Measurements from ENCODE around the gene TUBGCP3. TPM values are rescaled to one million over a fixed set of nuclear protein-coding genes. Genes with fewer than 3 reads are reported as not detected.

Gene TUBGCP3, protein sequence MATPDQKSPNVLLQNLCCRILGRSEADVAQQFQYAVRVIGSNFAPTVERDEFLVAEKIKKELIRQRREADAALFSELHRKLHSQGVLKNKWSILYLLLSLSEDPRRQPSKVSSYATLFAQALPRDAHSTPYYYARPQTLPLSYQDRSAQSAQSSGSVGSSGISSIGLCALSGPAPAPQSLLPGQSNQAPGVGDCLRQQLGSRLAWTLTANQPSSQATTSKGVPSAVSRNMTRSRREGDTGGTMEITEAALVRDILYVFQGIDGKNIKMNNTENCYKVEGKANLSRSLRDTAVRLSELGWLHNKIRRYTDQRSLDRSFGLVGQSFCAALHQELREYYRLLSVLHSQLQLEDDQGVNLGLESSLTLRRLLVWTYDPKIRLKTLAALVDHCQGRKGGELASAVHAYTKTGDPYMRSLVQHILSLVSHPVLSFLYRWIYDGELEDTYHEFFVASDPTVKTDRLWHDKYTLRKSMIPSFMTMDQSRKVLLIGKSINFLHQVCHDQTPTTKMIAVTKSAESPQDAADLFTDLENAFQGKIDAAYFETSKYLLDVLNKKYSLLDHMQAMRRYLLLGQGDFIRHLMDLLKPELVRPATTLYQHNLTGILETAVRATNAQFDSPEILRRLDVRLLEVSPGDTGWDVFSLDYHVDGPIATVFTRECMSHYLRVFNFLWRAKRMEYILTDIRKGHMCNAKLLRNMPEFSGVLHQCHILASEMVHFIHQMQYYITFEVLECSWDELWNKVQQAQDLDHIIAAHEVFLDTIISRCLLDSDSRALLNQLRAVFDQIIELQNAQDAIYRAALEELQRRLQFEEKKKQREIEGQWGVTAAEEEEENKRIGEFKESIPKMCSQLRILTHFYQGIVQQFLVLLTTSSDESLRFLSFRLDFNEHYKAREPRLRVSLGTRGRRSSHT
- total RNA-seq = 13.8 and 24.1 TPM in 2 replicates

DNA sequence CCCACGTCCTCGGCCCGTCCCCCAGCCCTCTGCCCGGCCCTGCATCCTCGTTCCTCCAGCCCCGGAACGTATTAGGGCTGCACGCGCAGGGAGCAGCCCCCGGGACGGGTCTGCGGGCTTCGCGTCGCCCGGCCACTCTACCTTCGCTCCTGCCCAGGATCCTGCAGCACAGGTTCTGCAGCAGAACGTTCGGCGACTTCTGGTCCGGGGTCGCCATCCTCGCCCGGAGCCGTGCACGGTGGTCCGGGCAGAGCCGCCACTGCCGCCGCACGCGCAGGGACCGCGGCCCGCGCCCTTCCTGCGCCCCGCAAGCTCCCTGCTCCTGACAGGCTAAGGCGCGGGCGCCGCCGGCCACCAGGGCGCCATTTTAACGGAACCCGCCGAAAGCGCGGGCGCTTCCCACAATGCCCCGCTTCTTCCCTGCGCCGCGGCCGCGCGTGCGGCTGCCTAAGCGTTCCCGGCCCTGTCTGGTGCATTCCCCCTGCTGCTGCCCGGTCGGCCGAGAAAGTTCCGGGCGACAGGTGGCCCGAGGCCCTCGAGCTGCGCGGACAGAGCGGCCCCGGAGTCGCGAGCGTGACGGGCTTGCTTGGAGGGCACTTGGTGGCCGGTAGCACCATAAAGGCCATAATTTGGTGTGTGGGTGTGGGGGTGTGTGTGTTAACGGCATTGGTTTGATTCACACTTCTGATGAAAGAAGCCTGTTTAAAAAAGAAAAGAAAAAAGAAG, at the start of gene TUBGCP3:
TSS of gene TUBGCP3 (minus strand) at position 390 of the 726 bp plus-strand sequence. CDS start at position 217, 173 bp downstream.

Other genes starting within 250 kb of the TUBGCP3 start
- gene SPACA7, start 211.8 kb downstream of the TUBGCP3 start, total RNA-seq = not detected in 2 replicates
- 6.4 and 9.6 TPM in 2 replicates for gene ATP11A, start 101.9 kb upstream of the TUBGCP3 start, total RNA-seq

Measured in hair follicular keratinocyte (primary cell).